ENCODE results near the gene SYT15B.
"Not testable (repeated sequence)": the region's sequence is repeated elsewhere in the genome, so short reads cannot be mapped to it uniquely, and the experiment has no call there.

DNA sequence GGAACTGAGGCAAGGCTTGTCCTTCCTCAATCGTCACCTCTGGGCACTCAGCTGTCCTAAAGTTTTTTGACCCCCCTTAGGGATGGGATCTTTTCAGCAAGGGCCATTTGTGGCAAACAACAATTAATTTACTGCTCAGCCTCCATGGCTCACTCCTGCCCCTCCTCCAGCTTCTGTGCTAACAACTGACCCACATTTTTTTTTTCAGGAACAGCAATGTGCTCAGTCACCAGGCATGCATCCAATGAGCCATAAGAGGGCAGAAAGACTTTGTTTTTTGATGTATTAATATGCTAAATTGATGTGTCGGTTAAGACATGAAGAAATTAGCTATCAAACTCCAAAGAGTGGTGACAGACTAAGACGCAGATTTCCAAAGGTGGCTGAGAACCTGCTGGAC is 4.7 kb upstream of the SYT15B start:
- TF ChIP-seq, protein P1, sequence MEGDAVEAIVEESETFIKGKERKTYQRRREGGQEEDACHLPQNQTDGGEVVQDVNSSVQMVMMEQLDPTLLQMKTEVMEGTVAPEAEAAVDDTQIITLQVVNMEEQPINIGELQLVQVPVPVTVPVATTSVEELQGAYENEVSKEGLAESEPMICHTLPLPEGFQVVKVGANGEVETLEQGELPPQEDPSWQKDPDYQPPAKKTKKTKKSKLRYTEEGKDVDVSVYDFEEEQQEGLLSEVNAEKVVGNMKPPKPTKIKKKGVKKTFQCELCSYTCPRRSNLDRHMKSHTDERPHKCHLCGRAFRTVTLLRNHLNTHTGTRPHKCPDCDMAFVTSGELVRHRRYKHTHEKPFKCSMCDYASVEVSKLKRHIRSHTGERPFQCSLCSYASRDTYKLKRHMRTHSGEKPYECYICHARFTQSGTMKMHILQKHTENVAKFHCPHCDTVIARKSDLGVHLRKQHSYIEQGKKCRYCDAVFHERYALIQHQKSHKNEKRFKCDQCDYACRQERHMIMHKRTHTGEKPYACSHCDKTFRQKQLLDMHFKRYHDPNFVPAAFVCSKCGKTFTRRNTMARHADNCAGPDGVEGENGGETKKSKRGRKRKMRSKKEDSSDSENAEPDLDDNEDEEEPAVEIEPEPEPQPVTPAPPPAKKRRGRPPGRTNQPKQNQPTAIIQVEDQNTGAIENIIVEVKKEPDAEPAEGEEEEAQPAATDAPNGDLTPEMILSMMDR (conservative IDR thresholded peaks at IDR 0.05; ENCODE audit: low read depth, low read length): not testable (repeated sequence)
- not testable (repeated sequence) for TF ChIP-seq EZH2 (IDR thresholded peaks at IDR 0.05; ENCODE audit: low read length, unreplicated experiment); EZH2phosphoT487 (IDR thresholded peaks at IDR 0.05; ENCODE audit: borderline replicate concordance, low read length)

Data from PC-3 (cell line).